K562 (cell line): ENCODE data around the gene METRN. TPM values are rescaled to one million over a fixed set of nuclear protein-coding genes. Genes with fewer than 3 reads are reported as not detected.

Source experiments
- ATF7 ChIP-seq: fragments of 450-650 bp; IDR thresholded peaks from 2 replicates; pipeline ENCODE4 v1.7.1; 2014; ENCODE audit warnings: mild to moderate bottlenecking, moderate library complexity
- BCL6 ChIP-seq: fragments of 250-450 bp; sonication (Bioruptor Pico); IDR thresholded peaks from 2 replicates; pipeline ENCODE4 v1.4.0; 2020
- CREB3 ChIP-seq: fragments of 450-650 bp; conservative IDR thresholded peaks from 2 replicates; pipeline ENCODE4 v1.6.1; 2016; ENCODE audit warnings: missing genetic modification characterization, low read depth, mild to moderate bottlenecking, missing compliant biosample characterization, moderate library complexity
- FOXO4 ChIP-seq: fragments of 450-650 bp; formaldehyde crosslinking; IDR thresholded peaks from 2 replicates; pipeline ENCODE4 v1.4.0; 2020; ENCODE audit warnings: mild to moderate bottlenecking, moderate library complexity
- GABPB1 ChIP-seq: sonication (generic); formaldehyde crosslinking; IDR thresholded peaks from 2 replicates; pipeline ENCODE4 v1.8.0; 2022; ENCODE audit warnings: mild to moderate bottlenecking, missing genetic modification reagents
- GATAD2A ChIP-seq: fragments of 450-650 bp; IDR thresholded peaks from 2 replicates; pipeline ENCODE4 v1.6.1; 2017
- IFI16 ChIP-seq: fragments of 250-450 bp; sonication (Bioruptor Pico); IDR thresholded peaks from 2 replicates; pipeline ENCODE4 v2.1.2; 2022; ENCODE audit warnings: mild to moderate bottlenecking, inconsistent platforms
- KDM2B ChIP-seq: fragments of 250-450 bp; sonication (Bioruptor Pico); IDR thresholded peaks from 2 replicates; pipeline ENCODE4 v1.8.0; 2021; ENCODE audit warnings: mild to moderate bottlenecking, moderate library complexity
- POLR2A ChIP-seq: fragments of 450-650 bp; conservative IDR thresholded peaks from 2 replicates; pipeline ENCODE4 v1.6.1; 2016
- POLR2B ChIP-seq: fragments of 450-650 bp; IDR thresholded peaks from 2 replicates; pipeline ENCODE4 v1.6.1; 2018; ENCODE audit warnings: low read depth; ENCODE audit not compliant: partially characterized antibody
- RREB1 ChIP-seq: fragments of 250-450 bp; sonication (Bioruptor Pico); IDR thresholded peaks from 2 replicates; pipeline ENCODE4 v1.4.0; 2020
- TAF1 ChIP-seq: IDR thresholded peaks from 2 replicates; pipeline ENCODE4 v1.6.1; 2011; ENCODE audit warnings: mild to moderate bottlenecking, low read length, moderate library complexity; ENCODE audit not compliant: insufficient read depth, control insufficient read depth, severe bottlenecking; ENCODE audit errors: extremely low read depth
- ZNF12 ChIP-seq: sonication (generic); formaldehyde crosslinking; IDR thresholded peaks from 2 replicates; pipeline ENCODE4 v1.4.0; 2020; ENCODE audit warnings: mild to moderate bottlenecking, missing genetic modification reagents
- ZNF184 ChIP-seq: sonication (generic); formaldehyde crosslinking; IDR thresholded peaks from 2 replicates; pipeline ENCODE4 v1.5.0; 2020; ENCODE audit warnings: missing genetic modification reagents
- ZNF253 ChIP-seq: fragments of 250-450 bp; sonication (Bioruptor Pico); conservative IDR thresholded peaks from 2 replicates; pipeline ENCODE4 v1.6.1; 2021; ENCODE audit warnings: mild to moderate bottlenecking
- ZNF561 ChIP-seq: fragments of 450-650 bp; formaldehyde crosslinking; conservative IDR thresholded peaks from 2 replicates; pipeline ENCODE4 v1.4.0; 2020; ENCODE audit warnings: mild to moderate bottlenecking, moderate library complexity
- ZNF644 ChIP-seq: fragments of 200-800 bp; sonication (Bioruptor generic); IDR thresholded peaks from 2 replicates; pipeline ENCODE4 v1.6.1; 2016; ENCODE audit warnings: low read depth, missing genetic modification characterization, missing compliant biosample characterization
- polyA plus RNA-seq, 8 experiments: library from polyadenylated mRNA; depleted of rRNA in 4 of 8; stranded (reverse) in 5 of 8; unstranded in 3 of 8; fragments of >200 nt; fragmentation: Nextera tagmentation in 2 of 8; fragmentation: Illumina TruSeq in 1 of 8; extraction: Ambion mirVana in 2 of 8; extraction: Trizol in 1 of 8; gene quantifications; 2 replicates each; pipeline versions ENCODE4 v1.2.1 to v1.2.3, GENCODE V29; 2011 to 2014; ENCODE audit warnings: inconsistent platforms in 1 of 8, missing spikeins in 1 of 8
- total RNA-seq, 7 experiments: library from RNA; depleted of rRNA in 6 of 7; stranded (reverse); fragments of >200 nt in 6 of 7; fragmentation: Illumina TruSeq in 2 of 7; extraction: Trizol in 2 of 7; gene quantifications; 2 replicates each; pipeline versions ENCODE4 v1.2.1 to v1.2.3, GENCODE V29; 2011 to 2021; ENCODE audit warnings: low replicate concordance in 1 of 7
- TF ChIP-seq, protein P1 (sequence below): fragments of 150-350 bp; conservative IDR thresholded peaks from 2 replicates; pipeline ENCODE4 v1.6.1; 2014; ENCODE audit warnings: low read length

Gene METRN
- total and polyA plus RNA-seq, 9 of the 15 experiments (the other 6 are each of a cell fraction or from before 2014, with no cell fraction given): 0.20 to 89.8 (median 15.4) TPM

- TF ChIP-seq ZNF12 (no peak), ZNF253 (CRISPR knock-in tag) (no peak), BCL6 (CRISPR knock-in tag) (no peak), TAF1 (peak; percentile 82), ZNF184 (no peak), CREB3 (tag) (no peak), GATAD2A (no peak), IFI16 (CRISPR knock-in tag) (no peak), ATF7 (peak; percentile 74), GABPB1 (CRISPR knock-in tag) (peak; percentile 94), ZNF561 (CRISPR knock-in tag) (no peak), FOXO4 (no peak), KDM2B (CRISPR knock-in tag) (0 out of 2 replicates have a peak, but pooled peaks have one; percentile 65), ZNF644 (no peak), POLR2A (peak; percentile 76), RREB1 (CRISPR knock-in tag) (0 out of 2 replicates have a peak, but pooled peaks have one; percentile 18), POLR2B (peak; percentile 25)
- TF ChIP-seq, protein P1, sequence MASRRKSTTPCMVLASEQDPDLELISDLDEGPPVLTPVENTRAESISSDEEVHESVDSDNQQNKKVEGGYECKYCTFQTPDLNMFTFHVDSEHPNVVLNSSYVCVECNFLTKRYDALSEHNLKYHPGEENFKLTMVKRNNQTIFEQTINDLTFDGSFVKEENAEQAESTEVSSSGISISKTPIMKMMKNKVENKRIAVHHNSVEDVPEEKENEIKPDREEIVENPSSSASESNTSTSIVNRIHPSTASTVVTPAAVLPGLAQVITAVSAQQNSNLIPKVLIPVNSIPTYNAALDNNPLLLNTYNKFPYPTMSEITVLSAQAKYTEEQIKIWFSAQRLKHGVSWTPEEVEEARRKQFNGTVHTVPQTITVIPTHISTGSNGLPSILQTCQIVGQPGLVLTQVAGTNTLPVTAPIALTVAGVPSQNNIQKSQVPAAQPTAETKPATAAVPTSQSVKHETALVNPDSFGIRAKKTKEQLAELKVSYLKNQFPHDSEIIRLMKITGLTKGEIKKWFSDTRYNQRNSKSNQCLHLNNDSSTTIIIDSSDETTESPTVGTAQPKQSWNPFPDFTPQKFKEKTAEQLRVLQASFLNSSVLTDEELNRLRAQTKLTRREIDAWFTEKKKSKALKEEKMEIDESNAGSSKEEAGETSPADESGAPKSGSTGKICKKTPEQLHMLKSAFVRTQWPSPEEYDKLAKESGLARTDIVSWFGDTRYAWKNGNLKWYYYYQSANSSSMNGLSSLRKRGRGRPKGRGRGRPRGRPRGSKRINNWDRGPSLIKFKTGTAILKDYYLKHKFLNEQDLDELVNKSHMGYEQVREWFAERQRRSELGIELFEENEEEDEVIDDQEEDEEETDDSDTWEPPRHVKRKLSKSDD: no peak
Observed at GRCh38 chr16:720990-721764, 6.3 kb downstream of the METRN start, which contains the start of gene ANTKMT (continued).
